GM12891 (cell line): ENCODE results near the gene MBOAT7.
A peak's percentile ranks its signal among the peaks of the same experiment; 100 is the strongest.

Experiments used
- DNase-seq: peaks from one replicate; pipeline ENCODE4 v3.0.0; 2011; ENCODE audit warnings: low spot score; ENCODE audit not compliant: insufficient read length
- FAIRE-seq: peaks from 2 replicates; lab custom pipeline; 2011; peaks lifted over from hg19 to GRCh38; lab: Jason Lieb, UNC
- PAX5 ChIP-seq: IDR thresholded peaks from 2 replicates; pipeline ENCODE4 v1.6.1; 2011; ENCODE audit warnings: low read length, moderate library complexity, mild to moderate bottlenecking; ENCODE audit not compliant: insufficient read depth, severe bottlenecking
- POLR2A ChIP-seq: IDR thresholded peaks from 2 replicates; pipeline ENCODE4 v1.6.1; 2011; ENCODE audit warnings: low read depth, low read length, control low read depth
- POLR2AphosphoS5 ChIP-seq: IDR thresholded peaks from 2 replicates; pipeline ENCODE4 v1.6.1; 2011; ENCODE audit warnings: low read depth, low read length, control low read depth
- POU2F2 ChIP-seq: IDR thresholded peaks from 2 replicates; pipeline ENCODE4 v1.6.1; 2011; ENCODE audit warnings: low read depth, mild to moderate bottlenecking, control low read depth, low read length, moderate library complexity
- SPI1 ChIP-seq: IDR thresholded peaks from 2 replicates; pipeline ENCODE4 v1.6.1; 2011; ENCODE audit warnings: low read depth, low read length, control low read depth
- TAF1 ChIP-seq: IDR thresholded peaks from 2 replicates; pipeline ENCODE4 v1.6.1; 2011; ENCODE audit warnings: low read depth, low read length, control low read depth

The MBOAT7 gene

GRCh38 chr19:54137699-54138488 lies 51.5 kb downstream of the MBOAT7 start, which contains the start of gene CNOT3:
CNOT3 (plus strand) TSS chr19:54137762; CDS start chr19:54142979, 5,217 bp downstream.
- TF ChIP-seq POU2F2, result no peak
- peak; percentile 68; the same call in 1 of the 2 replicates for TF ChIP-seq TAF1
- TF ChIP-seq PAX5, result no peak
- peak; percentile 58 for TF ChIP-seq POLR2AphosphoS5
- TF ChIP-seq POLR2A, result peak; percentile 71; the same call in 1 of the 2 replicates
- DNase-seq (peak; percentile 59), FAIRE-seq (no peak)

- TF ChIP-seq TAF1 (no peak), POU2F2 (0 out of 2 replicates have a peak, but pooled peaks have one; percentile 9), PAX5 (no peak), POLR2A (peak; percentile 65; the same call in 1 of the 2 replicates), POLR2AphosphoS5 (peak; percentile 56; the same call in 1 of the 2 replicates)
- FAIRE-seq, result peak; percentile 99
- DNase-seq, result peak; percentile 98
Observed at GRCh38 chr19:54136864-54137698, 52.3 kb downstream of the MBOAT7 start.

GRCh38 chr19:54136086-54136863 lies 53.1 kb downstream of the MBOAT7 start:
- TF ChIP-seq PAX5 (no peak), POU2F2 (0 out of 2 replicates have a peak, but pooled peaks have one; percentile 30), SPI1 (no peak)
- DNase-seq, result no peak
- FAIRE-seq, result no peak

GRCh38 chr19:54133957-54134590 lies 55.3 kb downstream of the MBOAT7 start:
- FAIRE-seq (no peak), DNase-seq (no peak)
- TF ChIP-seq POU2F2 (no peak), TAF1 (no peak), POLR2AphosphoS5 (no peak), PAX5 (no peak), POLR2A (no peak), SPI1 (no peak)

GRCh38 chr19:54133312-54133956 lies 55.9 kb downstream of the MBOAT7 start:
- FAIRE-seq, result no peak
- no peak for DNase-seq
- TF ChIP-seq POLR2AphosphoS5 (peak; percentile 80), POLR2A (peak; percentile 66), TAF1 (no peak)

- DNase-seq, result no peak
- TF ChIP-seq POLR2A (no peak), POU2F2 (no peak), TAF1 (no peak), POLR2AphosphoS5 (no peak), SPI1 (no peak), PAX5 (no peak)
- FAIRE-seq, result no peak
Observed at GRCh38 chr19:54129617-54129996, 59.8 kb downstream of the MBOAT7 start.

- no peak for FAIRE-seq
- no peak for DNase-seq
- TF ChIP-seq POU2F2, result no peak
Observed at GRCh38 chr19:54128796-54129616, 60.4 kb downstream of the MBOAT7 start.

GRCh38 chr19:54128441-54128725 lies 61.0 kb downstream of the MBOAT7 start:
- TF ChIP-seq POLR2A (no peak), POU2F2 (no peak), TAF1 (no peak), SPI1 (no peak), PAX5 (no peak), POLR2AphosphoS5 (no peak)
- FAIRE-seq (no peak), DNase-seq (no peak)
